ENCODE data around the gene DNPH1. TPM values are rescaled to one million over a fixed set of nuclear protein-coding genes. Genes with fewer than 3 reads are reported as not detected.

DNPH1 gene
- total RNA-seq, 1 experiment from 2014 or later = 43.5 TPM

DNA sequence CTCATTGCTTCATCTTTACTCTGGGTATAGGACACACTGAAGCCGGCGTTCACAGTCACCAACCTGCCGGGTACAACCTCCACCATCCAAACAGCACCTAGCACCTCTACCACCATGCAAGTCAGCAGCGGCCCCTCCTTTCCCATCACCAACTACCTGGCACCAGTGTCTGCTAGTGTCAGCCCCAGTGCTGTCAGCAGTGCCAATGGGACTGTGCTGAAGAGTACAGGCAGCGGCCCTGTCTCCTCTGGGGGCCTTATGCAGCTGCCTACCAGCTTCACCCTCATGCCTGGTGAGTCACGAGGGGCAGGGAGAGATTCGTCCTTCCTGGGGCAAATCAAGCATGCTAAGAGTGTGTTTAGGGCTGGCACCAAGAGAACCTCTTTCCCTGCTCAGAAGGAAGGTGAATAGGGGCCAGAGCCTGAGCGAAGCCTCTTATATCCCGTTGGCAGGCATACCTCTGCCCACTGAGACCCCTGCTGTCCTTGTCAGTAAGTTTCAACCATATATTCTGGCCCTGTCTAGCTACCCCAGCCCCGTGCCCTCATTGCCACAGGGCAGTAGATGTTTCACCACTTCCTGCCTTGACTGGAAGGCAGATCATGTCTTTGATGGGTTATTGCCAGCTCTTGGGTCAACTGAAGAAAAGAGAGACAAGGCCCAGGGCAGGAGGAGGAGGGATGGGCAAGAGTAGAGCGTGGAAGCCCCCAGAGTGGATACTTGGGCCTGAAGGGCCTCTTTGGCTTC is 53.4 kb downstream of the DNPH1 start:
- Histone ChIP-seq H3K27me3 (ENCODE audit: insufficient read depth, low read depth) (no peaks in the 10 kb centered on the region), H3K9me2 (ENCODE audit: insufficient read depth) (no peaks in the 10 kb centered on the region), H3K79me2 (ENCODE audit: low read depth) (peaks cover 36% of the 10 kb centered on the region), H3K4me2 (no peak overlapping the region), H3K27ac (no peak overlapping the region), H3K4me3 (no peak overlapping the region), H2AFZ (no peak overlapping the region), H4K20me1 (ENCODE audit: insufficient read depth) (peaks cover 9% of the 10 kb centered on the region; the same call in 1 of the 2 replicates), H3K4me1 (replicated peaks; ENCODE audit: insufficient read depth) (peaks cover 29% of the 10 kb centered on the region), H3F3A (ENCODE audit: insufficient read depth, low read depth) (peaks cover 22% of the 10 kb centered on the region), H3K9me3 (ENCODE audit: insufficient read depth, low read depth) (no peaks in the 10 kb centered on the region), H3K36me3 (ENCODE audit: low read depth) (peaks cover 9% of the 10 kb centered on the region; the same call in 1 of the 2 replicates)
- no TSS peak for BruUV-seq (replicated peaks)
- TF ChIP-seq EZH2 (IDR thresholded peaks at IDR 0.05; ENCODE audit: low read depth) = no peak
- TF ChIP-seq, protein P1, sequence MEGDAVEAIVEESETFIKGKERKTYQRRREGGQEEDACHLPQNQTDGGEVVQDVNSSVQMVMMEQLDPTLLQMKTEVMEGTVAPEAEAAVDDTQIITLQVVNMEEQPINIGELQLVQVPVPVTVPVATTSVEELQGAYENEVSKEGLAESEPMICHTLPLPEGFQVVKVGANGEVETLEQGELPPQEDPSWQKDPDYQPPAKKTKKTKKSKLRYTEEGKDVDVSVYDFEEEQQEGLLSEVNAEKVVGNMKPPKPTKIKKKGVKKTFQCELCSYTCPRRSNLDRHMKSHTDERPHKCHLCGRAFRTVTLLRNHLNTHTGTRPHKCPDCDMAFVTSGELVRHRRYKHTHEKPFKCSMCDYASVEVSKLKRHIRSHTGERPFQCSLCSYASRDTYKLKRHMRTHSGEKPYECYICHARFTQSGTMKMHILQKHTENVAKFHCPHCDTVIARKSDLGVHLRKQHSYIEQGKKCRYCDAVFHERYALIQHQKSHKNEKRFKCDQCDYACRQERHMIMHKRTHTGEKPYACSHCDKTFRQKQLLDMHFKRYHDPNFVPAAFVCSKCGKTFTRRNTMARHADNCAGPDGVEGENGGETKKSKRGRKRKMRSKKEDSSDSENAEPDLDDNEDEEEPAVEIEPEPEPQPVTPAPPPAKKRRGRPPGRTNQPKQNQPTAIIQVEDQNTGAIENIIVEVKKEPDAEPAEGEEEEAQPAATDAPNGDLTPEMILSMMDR (conservative IDR thresholded peaks at IDR 0.05) = no peak
- CTCF ChIA-PET = no interaction called here
- POLR2A ChIA-PET (ENCODE audit: unreplicated experiment) = no interaction called here
- DNase-seq = no peak
- intact Hi-C loops (cut with micrococcal nuclease; ENCODE audit: unreplicated experiment) = loop anchor here (10.0 kb wide), 1 partner anchor 319 kb away; no protein-coding TSS in a partner anchor

Other genes starting within 250 kb of the DNPH1 start
- 42.9 and 53.7 TPM in 2 replicates for gene PPP2R5D, start 244.9 kb downstream of the DNPH1 start, total RNA-seq (2021)
- gene MEA1, start 215.5 kb downstream of the DNPH1 start, total RNA-seq (2021) = 77.0 and 77.6 TPM in 2 replicates
- 104 and 122 TPM in 2 replicates for gene KLHDC3, start 215.2 kb downstream of the DNPH1 start, total RNA-seq (2021)
- gene RRP36, start 207.9 kb downstream of the DNPH1 start, total RNA-seq (2021) = 45.2 and 62.5 TPM in 2 replicates
- gene CUL7, start 175.6 kb downstream of the DNPH1 start, total RNA-seq (2021) = 22.8 and 32.4 TPM in 2 replicates
- 86.2 and 110 TPM in 2 replicates for gene MRPL2, start 170.0 kb downstream of the DNPH1 start, total RNA-seq (2021)
- 46.2 and 46.7 TPM in 2 replicates for gene KLC4, start 169.8 kb downstream of the DNPH1 start, total RNA-seq (2021)
- gene PTK7, start 153.2 kb downstream of the DNPH1 start, total RNA-seq (2021) = 106 and 110 TPM in 2 replicates
- 22.0 and 25.4 TPM in 2 replicates for gene SRF, start 58.2 kb downstream of the DNPH1 start, total RNA-seq (2021)
- gene CUL9, start 47.3 kb downstream of the DNPH1 start, total RNA-seq (2021) = 52.8 and 71.6 TPM in 2 replicates
- gene TTBK1, start 14.0 kb upstream of the DNPH1 start, total RNA-seq (2021) = 0.07 and 0.15 TPM in 2 replicates
- gene SLC22A7, start 68.8 kb upstream of the DNPH1 start, total RNA-seq (2021) = not detected in 2 replicates
- 5.7 and 10.0 TPM in 2 replicates for gene CRIP3, start 79.3 kb upstream of the DNPH1 start, total RNA-seq (2021)
- 14.9 and 17.1 TPM in 2 replicates for gene ZNF318, start 140.2 kb upstream of the DNPH1 start, total RNA-seq (2021)
- gene ABCC10, start 198.1 kb upstream of the DNPH1 start, total RNA-seq (2021) = 28.4 and 28.7 TPM in 2 replicates
- gene DLK2, start 226.1 kb upstream of the DNPH1 start, total RNA-seq (2021) = 3.6 and 6.2 TPM in 2 replicates
- gene TJAP1, start 248.1 kb upstream of the DNPH1 start, total RNA-seq (2021) = 50.5 and 60.9 TPM in 2 replicates

Data from PC-9 (cell line).